WTC11 (cell line): Measurements from ENCODE around the gene CDKN2B. TPM values are rescaled to one million over a fixed set of nuclear protein-coding genes. Genes with fewer than 3 reads are reported as not detected.
A peak's percentile ranks its signal among the peaks of the same experiment; 100 is the strongest.

Source experiments
- ATAC-seq: fragments of 200-7000 bp; cut with Tn5 transposase; 2 replicates; pipeline ENCODE4 v1.10.0; 2021; ENCODE audit warnings: mild to moderate bottlenecking, moderate library complexity
- CTCF ChIA-PET: fragments of 300-600 bp; sonication (Branson Sonifier 250); formaldehyde crosslinking; loops from one replicate; lab custom pipeline; 2021; ENCODE audit warnings: antibody characterized with exemption; lab: Charles Lee
- POLR2A ChIA-PET: fragments of 350-600 bp; sonication (Branson Sonifier 250); formaldehyde crosslinking; loops from one replicate; lab custom pipeline; 2021; ENCODE audit warnings: antibody characterized with exemption; lab: Charles Lee
- DNase-seq: peaks from one replicate; pipeline ENCODE4 v3.0.0; 2021; ENCODE audit warnings: low spot score
- H3K27ac Mint-ChIP-seq: 2 replicates; pipeline ENCODE4 v1.8.0; 2021; ENCODE audit warnings: mixed read lengths
- H3K27me3 Mint-ChIP-seq: 2 replicates; pipeline ENCODE4 v1.8.0; 2021; ENCODE audit warnings: low read depth, mild to moderate bottlenecking, moderate library complexity, mixed read lengths
- H3K36me3 Mint-ChIP-seq: 2 replicates; pipeline ENCODE4 v1.8.0; 2021; ENCODE audit warnings: mixed read lengths
- H3K4me1 Mint-ChIP-seq: 2 replicates; pipeline ENCODE4 v1.8.0; 2022; ENCODE audit warnings: mixed read lengths
- H3K4me3 Mint-ChIP-seq: 2 replicates; pipeline ENCODE4 v1.8.0; 2021; ENCODE audit warnings: mild to moderate bottlenecking, moderate library complexity, mixed read lengths
- H3K9me3 Mint-ChIP-seq: 2 replicates; pipeline ENCODE4 v1.8.0; 2021; ENCODE audit warnings: mixed read lengths
- AFF4 ChIP-seq: sonication (generic); formaldehyde crosslinking; IDR thresholded peaks from 2 replicates; pipeline ENCODE4 v1.8.1; 2023; ENCODE audit warnings: mild to moderate bottlenecking, missing genetic modification reagents, borderline replicate concordance
- ATF1 ChIP-seq: sonication (generic); formaldehyde crosslinking; IDR thresholded peaks from 2 replicates; pipeline ENCODE4 v1.8.1; 2023; ENCODE audit warnings: mild to moderate bottlenecking, moderate library complexity, missing genetic modification reagents
- CREM ChIP-seq: sonication (generic); formaldehyde crosslinking; IDR thresholded peaks from 2 replicates; pipeline ENCODE4 v1.8.1; 2022; ENCODE audit warnings: mild to moderate bottlenecking, missing genetic modification reagents, moderate library complexity
- EMX1 ChIP-seq: fragments of 250-450 bp; sonication (Bioruptor Pico); IDR thresholded peaks from 2 replicates; pipeline ENCODE4 v1.8.0; 2021; ENCODE audit warnings: mild to moderate bottlenecking
- ESRRA ChIP-seq: sonication (generic); formaldehyde crosslinking; IDR thresholded peaks from 2 replicates; pipeline ENCODE4 v1.8.1; 2022; ENCODE audit warnings: mild to moderate bottlenecking, missing genetic modification reagents, borderline replicate concordance
- ETV6 ChIP-seq: sonication (generic); formaldehyde crosslinking; IDR thresholded peaks from 2 replicates; pipeline ENCODE4 v1.8.1; 2022; ENCODE audit warnings: mild to moderate bottlenecking, missing genetic modification reagents
- GRHL2 ChIP-seq: fragments of 250-450 bp; sonication (Bioruptor Pico); IDR thresholded peaks from 2 replicates; pipeline ENCODE4 v1.8.0; 2022; ENCODE audit warnings: mild to moderate bottlenecking, moderate library complexity; ENCODE audit not compliant: insufficient replicate concordance, severe bottlenecking
- HMGXB4 ChIP-seq: sonication (generic); formaldehyde crosslinking; IDR thresholded peaks from 2 replicates; pipeline ENCODE4 v1.8.1; 2023; ENCODE audit warnings: mild to moderate bottlenecking, moderate library complexity, missing genetic modification reagents
- MAX ChIP-seq: sonication (generic); formaldehyde crosslinking; IDR thresholded peaks from 2 replicates; pipeline ENCODE4 v1.8.0; 2022; ENCODE audit warnings: mild to moderate bottlenecking, missing genetic modification reagents
- MXD4 ChIP-seq: fragments of 250-450 bp; sonication (Bioruptor Pico); IDR thresholded peaks from 2 replicates; pipeline ENCODE4 v1.8.0; 2021; ENCODE audit warnings: mild to moderate bottlenecking, moderate library complexity, borderline replicate concordance
- NR1H2 ChIP-seq: sonication (generic); formaldehyde crosslinking; IDR thresholded peaks from 2 replicates; pipeline ENCODE4 v1.9.0; 2021; ENCODE audit warnings: mild to moderate bottlenecking, moderate library complexity, missing genetic modification reagents
- NR2C2 ChIP-seq: sonication (generic); formaldehyde crosslinking; IDR thresholded peaks from 2 replicates; pipeline ENCODE4 v1.8.0; 2022; ENCODE audit warnings: mild to moderate bottlenecking, missing genetic modification reagents
- NR3C1 ChIP-seq: sonication (generic); formaldehyde crosslinking; conservative IDR thresholded peaks from 2 replicates; pipeline ENCODE4 v1.8.1; 2023; ENCODE audit warnings: low read depth, mild to moderate bottlenecking, missing genetic modification reagents
- STAT6 ChIP-seq: sonication (generic); formaldehyde crosslinking; conservative IDR thresholded peaks from 2 replicates; pipeline ENCODE4 v1.8.1; 2023; ENCODE audit warnings: mild to moderate bottlenecking, low read depth, missing genetic modification reagents, moderate library complexity
- ZBTB21 ChIP-seq: sonication (generic); formaldehyde crosslinking; IDR thresholded peaks from 2 replicates; pipeline ENCODE4 v1.8.1; 2023; ENCODE audit warnings: mild to moderate bottlenecking, missing genetic modification reagents, borderline replicate concordance
- ZNF138 ChIP-seq: sonication (generic); formaldehyde crosslinking; conservative IDR thresholded peaks from 2 replicates; pipeline ENCODE4 v1.8.1; 2022; ENCODE audit warnings: mild to moderate bottlenecking, moderate library complexity, missing genetic modification reagents
- ZNF219 ChIP-seq: sonication (generic); formaldehyde crosslinking; IDR thresholded peaks from 2 replicates; pipeline ENCODE4 v1.8.0; 2023; ENCODE audit warnings: missing genetic modification reagents, mild to moderate bottlenecking, borderline replicate concordance
- ZNF512 ChIP-seq: sonication (generic); formaldehyde crosslinking; IDR thresholded peaks from 2 replicates; pipeline ENCODE4 v1.8.1; 2022; ENCODE audit warnings: missing genetic modification reagents, borderline replicate concordance
- total RNA-seq: library from RNA; stranded (reverse); gene quantifications from 3 replicates; pipeline ENCODE4 v1.2.3, GENCODE V29; 2021
- TF ChIP-seq, protein P1 (sequence below): sonication (generic); formaldehyde crosslinking; IDR thresholded peaks from 2 replicates; pipeline ENCODE4 v1.8.1; 2023; ENCODE audit warnings: mild to moderate bottlenecking, missing genetic modification reagents, moderate library complexity
- TF ChIP-seq, protein P2 (sequence below): sonication (generic); formaldehyde crosslinking; conservative IDR thresholded peaks from 2 replicates; pipeline ENCODE4 v1.8.1; 2022; ENCODE audit warnings: mild to moderate bottlenecking, missing genetic modification reagents

CDKN2B gene
- total RNA-seq, 1 experiment from 2014 or later: 0.13 TPM

DNA sequence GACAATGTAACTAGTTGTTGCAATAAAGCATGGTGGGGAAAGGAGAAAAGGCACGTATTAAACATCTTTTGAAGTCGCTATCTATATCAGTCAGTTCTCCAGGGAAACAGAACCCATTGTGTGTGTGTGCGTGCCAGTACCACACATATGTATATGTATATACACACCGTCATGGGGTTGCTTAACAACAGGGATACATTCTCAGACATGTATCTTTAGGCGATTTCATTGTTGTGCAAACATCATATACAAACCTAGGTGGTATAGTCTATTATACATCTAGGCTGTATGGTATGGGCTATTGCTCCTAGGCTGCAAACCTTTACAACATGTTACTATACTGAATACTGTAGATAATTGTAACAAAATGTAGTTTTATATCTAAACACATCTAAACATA, 12.2 kb downstream of the CDKN2B start (continued):
- TF ChIP-seq HMGXB4 (CRISPR knock-in tag) (no peak), NR2C2 (no peak), ZBTB21 (CRISPR knock-in tag) (no peak), AFF4 (no peak), MAX (no peak), GRHL2 (no peak), STAT6 (CRISPR knock-in tag) (no peak), ESRRA (no peak), NR1H2 (CRISPR knock-in tag) (no peak), CREM (CRISPR knock-in tag) (no peak)
- TF ChIP-seq, protein P1, sequence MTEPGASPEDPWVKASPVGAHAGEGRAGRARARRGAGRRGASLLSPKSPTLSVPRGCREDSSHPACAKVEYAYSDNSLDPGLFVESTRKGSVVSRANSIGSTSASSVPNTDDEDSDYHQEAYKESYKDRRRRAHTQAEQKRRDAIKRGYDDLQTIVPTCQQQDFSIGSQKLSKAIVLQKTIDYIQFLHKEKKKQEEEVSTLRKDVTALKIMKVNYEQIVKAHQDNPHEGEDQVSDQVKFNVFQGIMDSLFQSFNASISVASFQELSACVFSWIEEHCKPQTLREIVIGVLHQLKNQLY (CRISPR knock-in tag): no peak
- TF ChIP-seq, protein P2, sequence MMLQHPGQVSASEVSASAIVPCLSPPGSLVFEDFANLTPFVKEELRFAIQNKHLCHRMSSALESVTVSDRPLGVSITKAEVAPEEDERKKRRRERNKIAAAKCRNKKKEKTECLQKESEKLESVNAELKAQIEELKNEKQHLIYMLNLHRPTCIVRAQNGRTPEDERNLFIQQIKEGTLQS (CRISPR knock-in tag): no peak
- TF ChIP-seq, all 79 proteins: peak for 0

- CTCF ChIA-PET: interaction anchor here (0.7 to 4.3 kb wide), 6 partner anchors 10 to 287 kb away, joined by 3 to 42 read pairs (median 4); partner anchors contain the start of gene CDKN2B
- Mint-ChIP-seq H3K4me3 (peak overlapping the region; percentile 63), H3K4me1 (peaks cover 36% of the 10 kb centered on the region), H3K27me3 (peaks cover 93% of the 10 kb centered on the region), H3K9me3 (no peaks in the 10 kb centered on the region), H3K27ac (no peak overlapping the region), H3K36me3 (no peaks in the 10 kb centered on the region)
- POLR2A ChIA-PET: no interaction called here
- DNase-seq (peak; percentile 68), ATAC-seq (peak; percentile 23)
- no peak for TF ChIP-seq ZNF219 (CRISPR knock-in tag)
- TF ChIP-seq ETV6 (CRISPR knock-in tag): no peak
- TF ChIP-seq NR3C1 (CRISPR knock-in tag): no peak
- TF ChIP-seq ATF1 (CRISPR knock-in tag): no peak
- no peak for TF ChIP-seq ZNF512
- no peak for TF ChIP-seq ZNF138 (CRISPR knock-in tag)
- no peak for TF ChIP-seq MAX
- no peak for TF ChIP-seq EMX1 (CRISPR knock-in tag)
- TF ChIP-seq MXD4: no peak
- TF ChIP-seq, protein P2 (CRISPR knock-in tag): no peak
- TF ChIP-seq AFF4: no peak
- TF ChIP-seq ESRRA: no peak
These were observed 12.7 kb downstream of the CDKN2B start for GRCh38 chr9:21996438-21996837.
